Large intestine (tissue), 3 donors: Measurements from ENCODE around the gene DOCK8. TPM values are rescaled to one million over a fixed set of nuclear protein-coding genes. Genes with fewer than 3 reads are reported as not detected.
A peak's percentile ranks its signal among the peaks of the same experiment; 100 is the strongest.

Source experiments
- DNase-seq, 2 donors: peaks; one replicate each; pipeline versions ENCODE4 v3.0.0 to v3.0.0-alpha.2; 2013
- H3K27ac ChIP-seq: one replicate; pipeline ENCODE4 v1.5.1; 2013; ENCODE audit warnings: low read length
- H3K27me3 ChIP-seq: 2 replicates; pipeline ENCODE4 v1.6.1; 2013; ENCODE audit warnings: low read length; ENCODE audit not compliant: control insufficient read depth, insufficient read depth
- H3K36me3 ChIP-seq: 2 replicates; pipeline ENCODE4 v1.6.1; 2013; ENCODE audit warnings: low read length; ENCODE audit not compliant: control insufficient read depth, insufficient read depth
- H3K4me1 ChIP-seq: one replicate; pipeline ENCODE4 v1.6.1; 2013; ENCODE audit warnings: low read length; ENCODE audit not compliant: control insufficient read depth, insufficient read depth
- H3K4me3 ChIP-seq: one replicate; pipeline ENCODE4 v1.5.1; 2013; ENCODE audit warnings: low read length
- H3K9me3 ChIP-seq: one replicate; pipeline ENCODE4 v1.6.1; 2013; ENCODE audit warnings: mild to moderate bottlenecking, low read depth, low read length, moderate library complexity; ENCODE audit not compliant: control insufficient read depth
- WGBS: methylation state at CpG from one replicate; pipeline ENCODE4 v1.1.5; 2013; ENCODE audit warnings: low lambda C conversion rate; ENCODE audit not compliant: insufficient coverage; 5-methylcytosine and 5-hydroxymethylcytosine counted together
- polyA plus RNA-seq: library from polyadenylated mRNA; unstranded; fragments of 120-200 nt; gene quantifications from one replicate; pipeline ENCODE4 v1.2.1, GENCODE V29; 2013

The DOCK8 gene
- polyA plus RNA-seq, 1 donor: 15.8 TPM

GRCh38 chr9:469672-470551, 255.2 kb downstream of the DOCK8 start:
- Histone ChIP-seq H3K27me3 (no peaks in the 10 kb centered on the region), H3K27ac (peak overlapping the region; percentile 88), H3K4me1 (peaks cover 16% of the 10 kb centered on the region), H3K4me3 (peak overlapping the region; percentile 57), H3K9me3 (no peaks in the 10 kb centered on the region), H3K36me3 (no peaks in the 10 kb centered on the region)
- WGBS: no CpG with 5 or more reads among the region's 49 CpGs
- DNase-seq: peak; percentile 92 to 93

GRCh38 chr9:470552-471194, 256.0 kb downstream of the DOCK8 start:
- peak overlapping the region; percentile 88 for H3K27ac ChIP-seq
- no peaks in the 10 kb centered on the region for H3K36me3 ChIP-seq
- peaks cover 16% of the 10 kb centered on the region for H3K4me1 ChIP-seq
- no peaks in the 10 kb centered on the region for H3K9me3 ChIP-seq
- peak in 1 of 2 donors; percentile 16 for DNase-seq
- peak overlapping the region; percentile 57 for H3K4me3 ChIP-seq
- no peaks in the 10 kb centered on the region for H3K27me3 ChIP-seq
- WGBS: no CpG with 5 or more reads among the region's 9 CpGs

- no peak for DNase-seq
- Histone ChIP-seq H3K36me3 (no peaks in the 10 kb centered on the region), H3K4me3 (no peak overlapping the region), H3K27ac (no peak overlapping the region), H3K27me3 (no peaks in the 10 kb centered on the region), H3K9me3 (no peaks in the 10 kb centered on the region), H3K4me1 (peaks cover 16% of the 10 kb centered on the region)
- WGBS: no CpG with 5 or more reads among the region's 4 CpGs
These were observed 256.7 kb downstream of the DOCK8 start for GRCh38 chr9:471320-471719.

- H3K27ac ChIP-seq: no peak overlapping the region
- no peak for DNase-seq
- no CpG with 5 or more reads among the region's 7 CpGs for WGBS
- H3K9me3 ChIP-seq: no peaks in the 10 kb centered on the region
- H3K36me3 ChIP-seq: no peaks in the 10 kb centered on the region
- H3K27me3 ChIP-seq: no peaks in the 10 kb centered on the region
- no peak overlapping the region for H3K4me3 ChIP-seq
- peaks cover 16% of the 10 kb centered on the region for H3K4me1 ChIP-seq
These were observed 257.9 kb downstream of the DOCK8 start for GRCh38 chr9:472479-473075.

GRCh38 chr9:477193-477592, 262.5 kb downstream of the DOCK8 start:
- no peaks in the 10 kb centered on the region for H3K9me3 ChIP-seq
- H3K4me3 ChIP-seq: no peak overlapping the region
- no peak overlapping the region for H3K27ac ChIP-seq
- no peaks in the 10 kb centered on the region for H3K27me3 ChIP-seq
- no peaks in the 10 kb centered on the region for H3K36me3 ChIP-seq
- no peak for DNase-seq
- no peaks in the 10 kb centered on the region for H3K4me1 ChIP-seq

GRCh38 chr9:479304-479970, 264.8 kb downstream of the DOCK8 start:
- no peak overlapping the region for H3K27ac ChIP-seq
- H3K4me3 ChIP-seq: no peak overlapping the region
- H3K27me3 ChIP-seq: no peaks in the 10 kb centered on the region
- H3K9me3 ChIP-seq: no peaks in the 10 kb centered on the region
- no peak for DNase-seq
- no peaks in the 10 kb centered on the region for H3K4me1 ChIP-seq
- H3K36me3 ChIP-seq: no peaks in the 10 kb centered on the region
- no CpG with 5 or more reads among the region's 4 CpGs for WGBS

GRCh38 chr9:479971-480350, 265.3 kb downstream of the DOCK8 start:
- Histone ChIP-seq H3K27ac (no peak overlapping the region), H3K4me1 (no peaks in the 10 kb centered on the region), H3K27me3 (no peaks in the 10 kb centered on the region), H3K4me3 (no peak overlapping the region), H3K36me3 (no peaks in the 10 kb centered on the region), H3K9me3 (no peaks in the 10 kb centered on the region)
- WGBS: 0% methylated on average over 1 of the region's 3 CpGs
- no peak for DNase-seq

GRCh38 chr9:482739-483138, 268.1 kb downstream of the DOCK8 start:
- no peak for DNase-seq

GRCh38 chr9:486156-486555, 271.5 kb downstream of the DOCK8 start:
- Histone ChIP-seq H3K4me3 (no peak overlapping the region), H3K4me1 (no peaks in the 10 kb centered on the region), H3K36me3 (no peaks in the 10 kb centered on the region), H3K9me3 (no peaks in the 10 kb centered on the region), H3K27ac (no peak overlapping the region), H3K27me3 (no peaks in the 10 kb centered on the region)
- WGBS: 82% methylated on average over 3 of the region's 4 CpGs
- no peak for DNase-seq

More at GRCh38 chr9:482739-483138, 268.1 kb downstream of the DOCK8 start:
- no peaks in the 10 kb centered on the region for H3K27me3 ChIP-seq
- no peaks in the 10 kb centered on the region for H3K36me3 ChIP-seq
- no peaks in the 10 kb centered on the region for H3K4me1 ChIP-seq
- no peak overlapping the region for H3K4me3 ChIP-seq
- WGBS: no CpG with 5 or more reads among the region's 7 CpGs
- no peaks in the 10 kb centered on the region for H3K9me3 ChIP-seq
- H3K27ac ChIP-seq: no peak overlapping the region

- DNase-seq: no peak
- Histone ChIP-seq H3K4me1 (no peaks in the 10 kb centered on the region), H3K27ac (no peak overlapping the region), H3K36me3 (no peaks in the 10 kb centered on the region), H3K27me3 (no peaks in the 10 kb centered on the region), H3K9me3 (no peaks in the 10 kb centered on the region), H3K4me3 (no peak overlapping the region)
- no CpG with 5 or more reads among the region's 2 CpGs for WGBS
These were observed 272.8 kb downstream of the DOCK8 start for GRCh38 chr9:487429-487828.
